Activated CD8-positive, alpha-beta T cell treated with anti-CD3 and anti-CD28 coated beads for 36 hours (primary cell): ENCODE data around the gene DUSP22. TPM values are rescaled to one million over a fixed set of nuclear protein-coding genes. Genes with fewer than 3 reads are reported as not detected.

Experiments
- ATAC-seq: fragments of 200-7000 bp; cut with Tn5 transposase; one replicate; pipeline ENCODE4 v1.10.0; 2021; ENCODE audit warnings: mild to moderate bottlenecking, moderate library complexity
- CTCF ChIA-PET: fragments of 350-600 bp; sonication (Branson Sonifier 250); formaldehyde crosslinking; loops from one replicate; lab custom pipeline; 2021; ENCODE audit warnings: antibody characterized with exemption; lab: Charles Lee
- POLR2A ChIA-PET: fragments of 350-600 bp; sonication (Branson Sonifier 250); formaldehyde crosslinking; loops from one replicate; lab custom pipeline; 2021; ENCODE audit warnings: antibody characterized with exemption; lab: Charles Lee
- DNase-seq: peaks from one replicate; pipeline ENCODE4 v3.0.0-alpha.2; 2020
- H3K27ac Mint-ChIP-seq: one replicate; pipeline ENCODE4 v1.8.0; 2021; ENCODE audit warnings: mild to moderate bottlenecking, mixed read lengths
- H3K27me3 Mint-ChIP-seq: one replicate; pipeline ENCODE4 v1.8.0; 2021; ENCODE audit warnings: mixed read lengths
- H3K36me3 Mint-ChIP-seq: one replicate; pipeline ENCODE4 v1.8.0; 2021; ENCODE audit warnings: low read depth, mixed read lengths
- H3K4me1 Mint-ChIP-seq: one replicate; pipeline ENCODE4 v1.8.0; 2021; ENCODE audit warnings: low read depth, mixed read lengths
- H3K4me3 Mint-ChIP-seq: one replicate; pipeline ENCODE4 v1.8.0; 2021; ENCODE audit warnings: mild to moderate bottlenecking, moderate library complexity, mixed read lengths
- H3K9me3 Mint-ChIP-seq: one replicate; pipeline ENCODE4 v1.8.0; 2021; ENCODE audit warnings: mixed read lengths
- CTCF ChIP-seq: fragments of 200-600 bp; IDR thresholded peaks from one replicate; pipeline ENCODE4 v1.8.0; 2022; ENCODE audit warnings: antibody characterized with exemption, mild to moderate bottlenecking
- intact Hi-C: fragments of 100-400 bp; cut with micrococcal nuclease; formaldehyde crosslinking; loops from one replicate; pipeline ENCODE4 v1.10.0; 2022
- total RNA-seq, 2 experiments: library from RNA; stranded (reverse); gene quantifications; one replicate each; pipeline ENCODE4 v1.2.3, GENCODE V29; 2021

The DUSP22 gene
- total RNA-seq, 2 experiments from 2014 or later = 32.5 to 34.2 TPM

GRCh38 chr6:351011-351866, 59.0 kb downstream of the DUSP22 start:
- peaks cover 8% of the 10 kb centered on the region for H3K36me3 Mint-ChIP-seq
- DNase-seq (no peak), ATAC-seq (no peak)
- POLR2A ChIA-PET = interaction anchor here (1.2 to 1.6 kb wide), 2 partner anchors 36 to 41 kb away, joined by 3 to 6 read pairs; partner anchors contain the start of gene IRF4
- no peak overlapping the region for H3K27ac Mint-ChIP-seq
- intact Hi-C loops = no loop called here
- no peak overlapping the region for H3K4me3 Mint-ChIP-seq
- TF ChIP-seq CTCF = no peak
- H3K9me3 Mint-ChIP-seq = no peaks in the 10 kb centered on the region
- H3K4me1 Mint-ChIP-seq = peaks cover 3% of the 10 kb centered on the region
- CTCF ChIA-PET = interaction anchor here (1.7 to 2.8 kb wide), 2 partner anchors 11 to 162 kb away, joined by 4 to 10 read pairs; no protein-coding TSS in a partner anchor
- no peaks in the 10 kb centered on the region for H3K27me3 Mint-ChIP-seq

GRCh38 chr6:351867-352289, 59.6 kb downstream of the DUSP22 start:
- Mint-ChIP-seq H3K27me3 (no peaks in the 10 kb centered on the region), H3K4me3 (no peak overlapping the region), H3K27ac (no peak overlapping the region), H3K9me3 (no peaks in the 10 kb centered on the region), H3K36me3 (peaks cover 8% of the 10 kb centered on the region), H3K4me1 (peaks cover 8% of the 10 kb centered on the region)
- DNase-seq (no peak), ATAC-seq (no peak)
- no peak for TF ChIP-seq CTCF
- CTCF ChIA-PET = interaction anchor here (2.8 kb wide), 1 partner anchor 11 kb away, joined by 10 read pairs; no protein-coding TSS in a partner anchor
- POLR2A ChIA-PET = interaction anchor here (0.9 to 1.6 kb wide), 3 partner anchors 37 to 40 kb away, joined by 3 to 6 read pairs (median 3); partner anchors contain the start of gene IRF4
- intact Hi-C loops = no loop called here

- Mint-ChIP-seq H3K4me1 (peaks cover 13% of the 10 kb centered on the region), H3K27me3 (no peaks in the 10 kb centered on the region), H3K4me3 (no peak overlapping the region), H3K27ac (no peak overlapping the region), H3K36me3 (peaks cover 6% of the 10 kb centered on the region), H3K9me3 (no peaks in the 10 kb centered on the region)
- intact Hi-C loops = no loop called here
- no peak for TF ChIP-seq CTCF
- ChIA-PET CTCF (no interaction called here), POLR2A (interaction anchor here (0.9 to 1.6 kb wide), 2 partner anchors 38 to 40 kb away, joined by 3 to 6 read pairs; partner anchors contain the start of gene IRF4)
- ATAC-seq = no peak
- no peak for DNase-seq
Observed at GRCh38 chr6:352474-352873, 60.2 kb downstream of the DUSP22 start.

GRCh38 chr6:352896-353470, 60.7 kb downstream of the DUSP22 start:
- H3K36me3 Mint-ChIP-seq = peaks cover 3% of the 10 kb centered on the region

More at GRCh38 chr6:352896-353470, 60.7 kb downstream of the DUSP22 start:
- ChIA-PET CTCF (no interaction called here), POLR2A (interaction anchor here (0.8 to 0.9 kb wide), 2 partner anchors 37 to 100 kb away, joined by 3 to 4 read pairs; no protein-coding TSS in a partner anchor)
- no peak for ATAC-seq
- no peak overlapping the region for H3K4me3 Mint-ChIP-seq
- no peaks in the 10 kb centered on the region for H3K9me3 Mint-ChIP-seq
- no peak for TF ChIP-seq CTCF
- H3K4me1 Mint-ChIP-seq = peaks cover 13% of the 10 kb centered on the region
- DNase-seq = no peak
- intact Hi-C loops = no loop called here
- H3K27ac Mint-ChIP-seq = no peak overlapping the region
- no peaks in the 10 kb centered on the region for H3K27me3 Mint-ChIP-seq
